HG03354 (cell line): ENCODE results near the gene BRAF.
"Not testable (repeated sequence)": the region's sequence is repeated elsewhere in the genome, so short reads cannot be mapped to it uniquely, and the experiment has no call there.

Experiments
- ATAC-seq: cut with Tn5 transposase; IDR thresholded peaks from one replicate; pipeline ENCODE4 v1.9.1; 2021; ENCODE audit warnings: mild to moderate bottlenecking; ENCODE audit not compliant: unreplicated experiment, poor library complexity, severe bottlenecking

Gene BRAF

GRCh38 chr7:140810830-140811556 lies 113.7 kb downstream of the BRAF start:
- peak; percentile 95 for ATAC-seq

GRCh38 chr7:140810385-140810784 lies 114.3 kb downstream of the BRAF start:
- ATAC-seq: no peak

GRCh38 chr7:140778975-140779374 lies 145.8 kb downstream of the BRAF start:
- no peak for ATAC-seq

GRCh38 chr7:140778568-140778967 lies 146.2 kb downstream of the BRAF start:
- no peak for ATAC-seq

GRCh38 chr7:140774371-140774770 lies 150.4 kb downstream of the BRAF start:
- ATAC-seq: no peak

GRCh38 chr7:140773104-140773503 lies 151.6 kb downstream of the BRAF start:
- no peak for ATAC-seq

- ATAC-seq: no peak
These were observed 152.9 kb downstream of the BRAF start for GRCh38 chr7:140771826-140772225.

- ATAC-seq: no peak
These were observed 154.9 kb downstream of the BRAF start for GRCh38 chr7:140769852-140770251.

- no peak for ATAC-seq
These were observed 157.3 kb downstream of the BRAF start for GRCh38 chr7:140767418-140767817.

- ATAC-seq: not testable (repeated sequence)
These were observed 159.3 kb downstream of the BRAF start for GRCh38 chr7:140765441-140765840.

- not testable (repeated sequence) for ATAC-seq
These were observed 161.6 kb downstream of the BRAF start for GRCh38 chr7:140763166-140763565.

GRCh38 chr7:140761375-140761774 lies 163.4 kb downstream of the BRAF start:
- ATAC-seq: not testable (repeated sequence)

- ATAC-seq: no peak
These were observed 170.2 kb downstream of the BRAF start for GRCh38 chr7:140754506-140754905.

GRCh38 chr7:140752533-140752932 lies 172.2 kb downstream of the BRAF start:
- no peak for ATAC-seq

- no peak for ATAC-seq
These were observed 178.0 kb downstream of the BRAF start for GRCh38 chr7:140746751-140747150.

- ATAC-seq: no peak
These were observed 179.3 kb downstream of the BRAF start for GRCh38 chr7:140745266-140746058.

- ATAC-seq: no peak
These were observed 180.7 kb downstream of the BRAF start for GRCh38 chr7:140744005-140744404.

GRCh38 chr7:140743255-140743654 lies 181.5 kb downstream of the BRAF start:
- not testable (repeated sequence) for ATAC-seq

GRCh38 chr7:140738280-140738679 lies 186.4 kb downstream of the BRAF start:
- no peak for ATAC-seq

GRCh38 chr7:140734729-140735128 lies 190.0 kb downstream of the BRAF start:
- no peak for ATAC-seq

GRCh38 chr7:140734096-140734495 lies 190.6 kb downstream of the BRAF start:
- ATAC-seq: no peak
